Spleen (tissue), 11 donors: ENCODE results near the gene TENM4. TPM values are rescaled to one million over a fixed set of nuclear protein-coding genes. Genes with fewer than 3 reads are reported as not detected.
A peak's percentile ranks its signal among the peaks of the same experiment; 100 is the strongest.

Experiments
- DNase-seq: peaks from one replicate; pipeline ENCODE4 v3.0.0-alpha.2; 2020
- H3K27ac ChIP-seq, 8 donors: fragments of 200-600 bp; sonication (generic) in 7 of 8; 1 replicate in 4 of 8; 2 replicates in 4 of 8; pipeline versions ENCODE4 v1.5.0 to v1.8.0; 2016 to 2021; ENCODE audit warnings: inconsistent platforms in 4 of 8, mild to moderate bottlenecking in 4 of 8, moderate library complexity in 1 of 8
- H3K27me3 ChIP-seq, 7 donors: fragments of 200-600 bp; sonication (generic) in 6 of 7; replicated peaks in 1 of 7; 1 replicate in 4 of 7; 2 replicates in 3 of 7; pipeline versions ENCODE4 v1.5.0 to v1.8.0; 2016 to 2021; ENCODE audit warnings: inconsistent platforms in 3 of 7, mild to moderate bottlenecking in 1 of 7
- H3K36me3 ChIP-seq, 6 donors: fragments of 200-600 bp; sonication (generic) in 5 of 6; 1 replicate in 4 of 6; 2 replicates in 2 of 6; pipeline versions ENCODE4 v1.5.0 to v1.8.0; 2016 to 2021; ENCODE audit warnings: inconsistent platforms in 2 of 6
- H3K4me1 ChIP-seq, 6 donors: fragments of 200-600 bp; sonication (generic) in 5 of 6; 1 replicate in 3 of 6; 2 replicates in 3 of 6; pipeline versions ENCODE4 v1.5.0 to v1.8.0; 2016 to 2021; ENCODE audit warnings: inconsistent platforms in 3 of 6
- H3K4me3 ChIP-seq, 8 donors: fragments of 200-600 bp; sonication (generic) in 7 of 8; 1 replicate in 4 of 8; 2 replicates in 4 of 8; pipeline versions ENCODE4 v1.5.0 to v1.8.0; 2016 to 2021; ENCODE audit warnings: inconsistent platforms in 4 of 8, mild to moderate bottlenecking in 4 of 8, moderate library complexity in 2 of 8
- H3K9me3 ChIP-seq, 8 donors: fragments of 200-600 bp; sonication (generic) in 7 of 8; 1 replicate in 4 of 8; 2 replicates in 4 of 8; pipeline versions ENCODE4 v1.5.0 to v1.8.0; 2016 to 2021; ENCODE audit warnings: inconsistent platforms in 4 of 8
- POLR2A ChIP-seq, 3 donors: fragments of 450-650 bp; IDR thresholded peaks; one replicate each; pipeline ENCODE4 v1.5.1; 2017; ENCODE audit warnings: antibody characterized with exemption in 3 of 3, mild to moderate bottlenecking in 1 of 3
- POLR2AphosphoS5 ChIP-seq, 3 donors: sonication (generic); formaldehyde crosslinking; IDR thresholded peaks; one replicate each; pipeline ENCODE4 v1.5.1; 2017; ENCODE audit warnings: antibody characterized with exemption in 3 of 3
- WGBS, 5 donors: extraction: QIAGEN DNeasy Blood & Tissue Kit in 3 of 5; methylation state at CpG; one replicate each; pipeline versions ENCODE4 v1.1.5 to v1.1.7; 2013 to 2018; 5-methylcytosine and 5-hydroxymethylcytosine counted together
- intact Hi-C: fragments of 100-400 bp; cut with DNase I; formaldehyde crosslinking; loops from one replicate; pipeline ENCODE4 v1.15.0; 2023; ENCODE audit warnings: low total_unique reads
- polyA plus RNA-seq, 3 donors: library from polyadenylated mRNA; stranded (reverse); fragments of 200-250 nt; gene quantifications; one replicate each; pipeline ENCODE4 v1.2.1, GENCODE V29; 2013
- total RNA-seq, 7 donors: library from RNA; depleted of rRNA in 3 of 7; stranded (reverse); fragments of >200 nt in 3 of 7; fragmentation: NEBNext Ultra II Directional in 4 of 7; extraction: Animal tissue kit (Norgen Biotek cat#: 25700) in 4 of 7; gene quantifications; one replicate each; pipeline versions ENCODE4 v1.1.0 to v1.2.1, GENCODE V29; 2016 to 2021
- TF ChIP-seq, protein P1 (sequence below), 11 experiments: fragments of 200-600 bp in 7 of 11; fragments of 450-650 bp in 4 of 11; sonication (generic) in 4 of 11; IDR thresholded peaks in 8 of 11; conservative IDR thresholded peaks in 3 of 11; 1 replicate in 7 of 11; 2 replicates in 4 of 11; pipeline versions ENCODE4 v1.4.0 to v1.8.0; 2016 to 2021; ENCODE audit warnings: antibody characterized with exemption in 11 of 11, inconsistent platforms in 4 of 11, mild to moderate bottlenecking in 1 of 11
- donor health status: healthy with polysubstance abuse.
- donor health status: DM: no; HTN: no; CAD: no; lungs with moderate emphysema.
- donor health status: DM: no; HTN: no; CAD: no.
- donor health status: Bipolar disorder and iron deficiency.
- donor health status: healthy.
- donor health status: DM: no; HTN: no; CAD: no.
- donor health status: DM: yes; HTN: yes; CAD: no.

Gene TENM4
- total and polyA plus RNA-seq, 10 donors = 0.09 to 4.5 (median 1.2) TPM

DNA sequence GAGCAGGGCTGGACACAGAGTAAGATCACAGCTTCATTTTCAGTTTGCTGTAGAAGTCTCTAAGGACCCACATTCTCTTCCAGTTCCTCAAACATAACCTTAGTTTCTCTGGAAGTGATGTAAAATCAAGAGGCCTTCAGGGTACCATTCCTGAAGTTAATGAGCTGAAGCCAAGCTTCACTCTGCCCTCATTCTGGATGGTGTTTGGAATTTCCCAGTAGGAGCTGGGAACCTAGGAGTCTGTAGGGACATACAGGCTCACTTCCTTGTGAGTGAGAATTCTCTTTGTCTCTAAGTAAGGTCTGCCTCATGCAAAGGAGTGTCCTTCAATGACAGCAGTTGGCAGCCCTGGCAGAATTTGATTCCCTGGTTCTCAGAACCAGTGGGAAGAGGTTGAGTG, 723.8 kb downstream of the TENM4 start:
- intact Hi-C loops = no loop called here
- H3K9me3 ChIP-seq = no peaks in the 10 kb centered on the region
- no peaks in the 10 kb centered on the region for H3K36me3 ChIP-seq
- H3K4me1 ChIP-seq = no peaks in the 10 kb centered on the region
- no peak overlapping the region for H3K4me3 ChIP-seq
- no peak for DNase-seq
- H3K27ac ChIP-seq = no peak overlapping the region
- H3K27me3 ChIP-seq = no peaks in the 10 kb centered on the region
- TF ChIP-seq POLR2AphosphoS5 (IDR thresholded peaks at IDR 0.05) = no peak
- TF ChIP-seq, protein P1, sequence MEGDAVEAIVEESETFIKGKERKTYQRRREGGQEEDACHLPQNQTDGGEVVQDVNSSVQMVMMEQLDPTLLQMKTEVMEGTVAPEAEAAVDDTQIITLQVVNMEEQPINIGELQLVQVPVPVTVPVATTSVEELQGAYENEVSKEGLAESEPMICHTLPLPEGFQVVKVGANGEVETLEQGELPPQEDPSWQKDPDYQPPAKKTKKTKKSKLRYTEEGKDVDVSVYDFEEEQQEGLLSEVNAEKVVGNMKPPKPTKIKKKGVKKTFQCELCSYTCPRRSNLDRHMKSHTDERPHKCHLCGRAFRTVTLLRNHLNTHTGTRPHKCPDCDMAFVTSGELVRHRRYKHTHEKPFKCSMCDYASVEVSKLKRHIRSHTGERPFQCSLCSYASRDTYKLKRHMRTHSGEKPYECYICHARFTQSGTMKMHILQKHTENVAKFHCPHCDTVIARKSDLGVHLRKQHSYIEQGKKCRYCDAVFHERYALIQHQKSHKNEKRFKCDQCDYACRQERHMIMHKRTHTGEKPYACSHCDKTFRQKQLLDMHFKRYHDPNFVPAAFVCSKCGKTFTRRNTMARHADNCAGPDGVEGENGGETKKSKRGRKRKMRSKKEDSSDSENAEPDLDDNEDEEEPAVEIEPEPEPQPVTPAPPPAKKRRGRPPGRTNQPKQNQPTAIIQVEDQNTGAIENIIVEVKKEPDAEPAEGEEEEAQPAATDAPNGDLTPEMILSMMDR (IDR thresholded peaks at IDR 0.05 in 8 of 11, conservative IDR thresholded peaks at IDR 0.05 in 3 of 11) = no peak
- no peak for TF ChIP-seq POLR2A (IDR thresholded peaks at IDR 0.05)

DNA sequence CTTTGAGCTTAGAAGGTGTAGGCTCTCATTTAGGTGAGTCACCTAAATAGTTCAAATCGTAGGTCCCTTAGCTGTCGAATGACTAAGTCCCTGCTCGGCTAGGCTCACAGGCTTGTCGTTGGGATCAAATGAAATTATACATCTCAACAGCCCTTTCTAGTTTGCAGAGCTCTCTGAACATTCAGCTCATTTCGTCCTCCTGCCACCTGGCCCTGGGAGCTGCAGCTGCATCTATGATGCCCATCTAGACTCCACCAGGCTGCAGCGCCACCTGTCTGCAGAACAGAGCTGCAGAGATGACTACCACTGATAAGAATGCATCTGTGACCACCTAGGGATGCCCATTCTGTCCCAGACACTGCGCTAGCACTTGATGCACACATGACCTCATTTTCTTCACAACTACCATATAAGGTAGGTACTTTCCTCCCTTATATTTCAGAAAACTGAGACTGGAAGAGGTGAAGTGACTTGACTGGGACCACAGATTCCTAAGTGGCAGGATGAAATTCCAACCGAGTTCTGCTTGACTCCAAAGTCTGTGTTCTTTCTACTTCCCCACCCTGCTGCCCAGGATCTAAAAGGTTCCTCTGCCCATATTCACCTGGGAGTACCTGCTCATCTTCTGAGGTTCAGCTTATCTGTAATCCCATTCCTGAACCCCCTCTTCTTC, 725.1 kb downstream of the TENM4 start:
- TF ChIP-seq, protein P1 (IDR thresholded peaks at IDR 0.05 in 8 of 11, conservative IDR thresholded peaks at IDR 0.05 in 3 of 11) = peak in 6 of 11 experiments; percentile 16 to 62 (median 46)
- no peak for TF ChIP-seq POLR2A (IDR thresholded peaks at IDR 0.05)
- H3K4me3 ChIP-seq = no peak overlapping the region
- no peak for DNase-seq
- H3K27ac ChIP-seq = no peak overlapping the region
- H3K36me3 ChIP-seq = no peaks in the 10 kb centered on the region
- intact Hi-C loops = no loop called here
- H3K27me3 ChIP-seq = no peaks in the 10 kb centered on the region
- H3K4me1 ChIP-seq = no peaks in the 10 kb centered on the region
- no peaks in the 10 kb centered on the region for H3K9me3 ChIP-seq
- 49 to 59% (median 52%) methylated on average over 8 of the region's 8 CpGs for WGBS, 5 donors

DNA sequence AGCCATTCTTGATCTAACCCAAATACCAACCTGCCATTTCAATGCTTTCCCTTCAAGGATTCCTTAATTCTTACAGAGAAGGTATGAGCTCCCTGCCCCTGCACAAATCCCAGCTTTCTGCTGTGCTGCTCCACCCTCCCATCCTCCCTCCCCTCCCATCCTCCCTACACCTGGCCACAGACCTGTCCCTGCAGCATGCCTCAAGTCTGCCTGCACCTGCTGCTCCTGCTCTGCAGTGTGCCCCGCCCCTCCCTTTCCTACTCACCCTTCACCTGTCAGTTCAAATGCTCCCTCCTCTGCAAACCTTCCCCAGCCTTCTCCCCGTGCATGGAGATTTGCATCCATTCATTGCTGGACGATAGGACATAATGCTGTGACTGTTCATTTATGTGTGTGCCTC, 726.3 kb downstream of the TENM4 start:
- TF ChIP-seq POLR2AphosphoS5 (IDR thresholded peaks at IDR 0.05) (no peak), POLR2A (IDR thresholded peaks at IDR 0.05) (no peak)
- TF ChIP-seq, protein P1 (IDR thresholded peaks at IDR 0.05 in 8 of 11, conservative IDR thresholded peaks at IDR 0.05 in 3 of 11) = no peak
- H3K9me3 ChIP-seq = no peaks in the 10 kb centered on the region
- H3K27ac ChIP-seq = no peak overlapping the region
- H3K27me3 ChIP-seq = no peaks in the 10 kb centered on the region
- WGBS, 5 donors = 64 to 84% (median 69%) methylated on average over 3 of the region's 3 CpGs
- DNase-seq = no peak
- intact Hi-C loops = no loop called here
- H3K36me3 ChIP-seq = no peaks in the 10 kb centered on the region
- no peak overlapping the region for H3K4me3 ChIP-seq
- no peaks in the 10 kb centered on the region for H3K4me1 ChIP-seq

DNA sequence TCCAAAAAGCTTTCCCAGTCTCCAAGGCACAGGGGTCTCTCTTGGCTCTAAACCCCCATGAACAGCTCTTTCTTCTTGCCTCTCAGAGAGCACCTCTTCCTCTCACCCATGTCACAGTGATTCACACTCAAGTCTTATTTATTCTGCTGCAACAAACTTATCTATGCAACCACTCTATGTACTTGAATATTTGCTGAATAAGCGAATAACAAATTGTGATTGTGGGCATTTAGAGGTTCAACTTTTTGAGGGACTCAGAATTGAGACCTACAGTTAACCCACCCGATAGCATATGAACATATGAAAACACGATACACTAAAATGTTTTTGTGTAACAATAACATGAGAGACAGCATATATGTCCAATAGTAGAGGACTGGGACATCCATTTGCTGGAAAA, 729.1 kb downstream of the TENM4 start:
- DNase-seq = no peak
- no peak overlapping the region for H3K27ac ChIP-seq
- no peaks in the 10 kb centered on the region for H3K9me3 ChIP-seq
- no peaks in the 10 kb centered on the region for H3K4me1 ChIP-seq
- H3K27me3 ChIP-seq = no peaks in the 10 kb centered on the region
- no peaks in the 10 kb centered on the region for H3K36me3 ChIP-seq
- H3K4me3 ChIP-seq = no peak overlapping the region
- TF ChIP-seq, protein P1 (IDR thresholded peaks at IDR 0.05 in 8 of 11, conservative IDR thresholded peaks at IDR 0.05 in 3 of 11) = no peak
- TF ChIP-seq POLR2A (IDR thresholded peaks at IDR 0.05) (no peak), POLR2AphosphoS5 (IDR thresholded peaks at IDR 0.05) (no peak)
- intact Hi-C loops = no loop called here
- WGBS, 5 donors = 88 to 95% (median 91%) methylated on average over 3 of the region's 3 CpGs
